Testis (tissue), 2 donors: ENCODE measurements around the gene GUSB.

Experiments
- POLR2A ChIP-seq: fragments of 450-650 bp; IDR thresholded peaks from one replicate; pipeline ENCODE4 v1.6.1; 2017; ENCODE audit warnings: antibody characterized with exemption, mild to moderate bottlenecking, moderate library complexity
- TF ChIP-seq, protein P1 (sequence below), 3 experiments: fragments of 450-650 bp in 2 of 3; fragments of 200-600 bp in 1 of 3; sonication (generic) in 1 of 3; IDR thresholded peaks; one replicate each; pipeline ENCODE4 v1.5.1; 2016 to 2019; ENCODE audit warnings: antibody characterized with exemption in 3 of 3, mild to moderate bottlenecking in 2 of 3, moderate library complexity in 1 of 3

DNA sequence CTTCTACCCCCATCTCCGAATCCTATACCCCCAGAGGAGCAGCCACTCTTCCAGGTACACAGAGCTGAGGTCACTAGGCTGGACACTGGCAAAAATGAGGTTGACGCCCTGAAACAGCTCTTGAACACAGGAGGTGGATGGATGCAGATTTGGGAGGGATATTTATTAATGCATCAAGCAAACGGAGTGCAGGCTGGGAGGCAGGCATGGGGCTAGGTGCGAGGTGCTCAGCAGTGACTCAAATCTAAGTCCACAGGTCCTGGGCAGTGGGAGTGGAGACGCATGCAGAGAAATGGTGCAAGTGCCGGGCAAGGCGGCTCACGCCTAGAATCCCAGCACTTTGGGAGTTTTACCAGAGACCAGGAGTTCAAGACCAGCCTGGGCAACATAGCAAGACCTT, 11.0 kb downstream of the GUSB start:
- TF ChIP-seq, protein P1, sequence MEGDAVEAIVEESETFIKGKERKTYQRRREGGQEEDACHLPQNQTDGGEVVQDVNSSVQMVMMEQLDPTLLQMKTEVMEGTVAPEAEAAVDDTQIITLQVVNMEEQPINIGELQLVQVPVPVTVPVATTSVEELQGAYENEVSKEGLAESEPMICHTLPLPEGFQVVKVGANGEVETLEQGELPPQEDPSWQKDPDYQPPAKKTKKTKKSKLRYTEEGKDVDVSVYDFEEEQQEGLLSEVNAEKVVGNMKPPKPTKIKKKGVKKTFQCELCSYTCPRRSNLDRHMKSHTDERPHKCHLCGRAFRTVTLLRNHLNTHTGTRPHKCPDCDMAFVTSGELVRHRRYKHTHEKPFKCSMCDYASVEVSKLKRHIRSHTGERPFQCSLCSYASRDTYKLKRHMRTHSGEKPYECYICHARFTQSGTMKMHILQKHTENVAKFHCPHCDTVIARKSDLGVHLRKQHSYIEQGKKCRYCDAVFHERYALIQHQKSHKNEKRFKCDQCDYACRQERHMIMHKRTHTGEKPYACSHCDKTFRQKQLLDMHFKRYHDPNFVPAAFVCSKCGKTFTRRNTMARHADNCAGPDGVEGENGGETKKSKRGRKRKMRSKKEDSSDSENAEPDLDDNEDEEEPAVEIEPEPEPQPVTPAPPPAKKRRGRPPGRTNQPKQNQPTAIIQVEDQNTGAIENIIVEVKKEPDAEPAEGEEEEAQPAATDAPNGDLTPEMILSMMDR (IDR thresholded peaks at IDR 0.05) = no peak
- no peak for TF ChIP-seq POLR2A
